OCI-LY1 (cell line): ENCODE measurements around the gene ASIP.

Source experiments
- EZH2 ChIP-seq: fragments of 200-600 bp; sonication (generic), shearing (Covaris generic); IDR thresholded peaks from 2 replicates; pipeline ENCODE4 v1.8.0; 2017; ENCODE audit warnings: borderline replicate concordance, mixed run types, mild to moderate bottlenecking, antibody characterized with exemption, low read length, moderate library complexity, mixed read lengths
- TF ChIP-seq, protein P1 (sequence below): fragments of 200-600 bp; sonication (generic), shearing (Covaris generic); IDR thresholded peaks from 2 replicates; pipeline ENCODE4 v1.5.1; 2017; ENCODE audit warnings: mild to moderate bottlenecking, antibody characterized with exemption, low read length, moderate library complexity, mixed read lengths

DNA sequence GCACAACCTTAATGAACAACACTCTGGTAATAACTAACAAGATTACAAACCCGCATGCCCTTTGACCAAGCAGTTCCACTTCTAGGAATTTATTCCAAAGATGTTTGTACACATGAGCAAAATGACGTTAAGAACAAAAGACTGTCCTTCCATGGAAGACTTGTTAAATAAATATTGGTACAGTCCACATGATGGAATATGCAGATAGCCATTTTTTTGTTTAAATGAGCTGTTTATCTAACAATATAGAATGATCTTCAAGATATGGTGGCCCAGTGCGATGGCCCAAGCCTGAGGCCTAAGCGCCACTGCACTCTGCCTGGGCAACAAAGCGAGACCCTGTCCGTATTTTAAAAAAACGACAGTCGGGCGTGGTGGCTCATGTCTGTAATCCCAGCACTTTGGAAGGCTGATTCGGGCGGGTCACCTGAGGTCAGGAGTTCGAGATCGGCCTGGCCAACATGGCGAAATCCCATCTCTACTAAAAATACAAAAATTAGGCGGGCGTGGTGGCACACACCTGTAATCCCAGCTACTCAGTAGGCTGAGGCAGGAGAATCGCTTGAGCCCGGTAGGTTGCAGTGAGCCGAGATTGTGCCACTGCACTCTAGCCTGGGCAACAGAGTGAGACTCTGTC, 69.4 kb downstream of the ASIP start:
- TF ChIP-seq, protein P1, sequence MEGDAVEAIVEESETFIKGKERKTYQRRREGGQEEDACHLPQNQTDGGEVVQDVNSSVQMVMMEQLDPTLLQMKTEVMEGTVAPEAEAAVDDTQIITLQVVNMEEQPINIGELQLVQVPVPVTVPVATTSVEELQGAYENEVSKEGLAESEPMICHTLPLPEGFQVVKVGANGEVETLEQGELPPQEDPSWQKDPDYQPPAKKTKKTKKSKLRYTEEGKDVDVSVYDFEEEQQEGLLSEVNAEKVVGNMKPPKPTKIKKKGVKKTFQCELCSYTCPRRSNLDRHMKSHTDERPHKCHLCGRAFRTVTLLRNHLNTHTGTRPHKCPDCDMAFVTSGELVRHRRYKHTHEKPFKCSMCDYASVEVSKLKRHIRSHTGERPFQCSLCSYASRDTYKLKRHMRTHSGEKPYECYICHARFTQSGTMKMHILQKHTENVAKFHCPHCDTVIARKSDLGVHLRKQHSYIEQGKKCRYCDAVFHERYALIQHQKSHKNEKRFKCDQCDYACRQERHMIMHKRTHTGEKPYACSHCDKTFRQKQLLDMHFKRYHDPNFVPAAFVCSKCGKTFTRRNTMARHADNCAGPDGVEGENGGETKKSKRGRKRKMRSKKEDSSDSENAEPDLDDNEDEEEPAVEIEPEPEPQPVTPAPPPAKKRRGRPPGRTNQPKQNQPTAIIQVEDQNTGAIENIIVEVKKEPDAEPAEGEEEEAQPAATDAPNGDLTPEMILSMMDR: no peak
- no peak for TF ChIP-seq EZH2
